Osteocyte (in vitro differentiated cells): ENCODE data around the gene C1orf74. TPM values are rescaled to one million over a fixed set of nuclear protein-coding genes. Genes with fewer than 3 reads are reported as not detected.
A peak's percentile ranks its signal among the peaks of the same experiment; 100 is the strongest.

Experiments
- DNase-seq: peaks from one replicate; pipeline ENCODE4 v3.0.0; 2021; ENCODE audit warnings: mixed read lengths; ENCODE audit not compliant: unreplicated experiment; ENCODE audit errors: extremely low spot score
- H3K27ac Mint-ChIP-seq: one replicate; pipeline ENCODE4 v1.8.0; 2021; ENCODE audit warnings: mild to moderate bottlenecking, mixed read lengths; ENCODE audit not compliant: unreplicated experiment
- H3K27me3 Mint-ChIP-seq: one replicate; pipeline ENCODE4 v1.8.0; 2021; ENCODE audit warnings: mixed read lengths; ENCODE audit not compliant: unreplicated experiment
- H3K36me3 Mint-ChIP-seq: one replicate; pipeline ENCODE4 v1.8.0; 2021; ENCODE audit warnings: mixed read lengths; ENCODE audit not compliant: unreplicated experiment
- H3K4me1 Mint-ChIP-seq: one replicate; pipeline ENCODE4 v1.8.0; 2021; ENCODE audit warnings: mixed read lengths; ENCODE audit not compliant: unreplicated experiment
- H3K4me3 Mint-ChIP-seq: one replicate; pipeline ENCODE4 v1.8.0; 2021; ENCODE audit warnings: mild to moderate bottlenecking, moderate library complexity, mixed read lengths; ENCODE audit not compliant: unreplicated experiment
- H3K9me3 Mint-ChIP-seq: one replicate; pipeline ENCODE4 v1.8.0; 2021; ENCODE audit warnings: mixed read lengths; ENCODE audit not compliant: unreplicated experiment
- long read RNA-seq: library from polyadenylated mRNA; unstranded; transcript quantifications from one replicate; pipeline ENCODE4 v2.0.0, GENCODE V29; 2021
- total RNA-seq: library from RNA; stranded (reverse); gene quantifications from 2 replicates; pipeline ENCODE4 v1.2.1, GENCODE V29; 2021
- TF ChIP-seq, protein P1 (sequence below): fragments of 200-600 bp; sonication (generic); IDR thresholded peaks from 2 replicates; pipeline ENCODE4 v1.5.0; 2021; ENCODE audit warnings: antibody characterized with exemption, mild to moderate bottlenecking, moderate library complexity

The C1orf74 gene
- 1.6 TPM in 2 replicates for total RNA-seq
- long read RNA-seq, full-length matches to known transcripts: 15 of 18 reads
- long read RNA-seq, partial matches to known transcripts: 0 of 18 reads
- long read RNA-seq, other reads (novel, unspliced or antisense): 3 of 18 reads

DNA sequence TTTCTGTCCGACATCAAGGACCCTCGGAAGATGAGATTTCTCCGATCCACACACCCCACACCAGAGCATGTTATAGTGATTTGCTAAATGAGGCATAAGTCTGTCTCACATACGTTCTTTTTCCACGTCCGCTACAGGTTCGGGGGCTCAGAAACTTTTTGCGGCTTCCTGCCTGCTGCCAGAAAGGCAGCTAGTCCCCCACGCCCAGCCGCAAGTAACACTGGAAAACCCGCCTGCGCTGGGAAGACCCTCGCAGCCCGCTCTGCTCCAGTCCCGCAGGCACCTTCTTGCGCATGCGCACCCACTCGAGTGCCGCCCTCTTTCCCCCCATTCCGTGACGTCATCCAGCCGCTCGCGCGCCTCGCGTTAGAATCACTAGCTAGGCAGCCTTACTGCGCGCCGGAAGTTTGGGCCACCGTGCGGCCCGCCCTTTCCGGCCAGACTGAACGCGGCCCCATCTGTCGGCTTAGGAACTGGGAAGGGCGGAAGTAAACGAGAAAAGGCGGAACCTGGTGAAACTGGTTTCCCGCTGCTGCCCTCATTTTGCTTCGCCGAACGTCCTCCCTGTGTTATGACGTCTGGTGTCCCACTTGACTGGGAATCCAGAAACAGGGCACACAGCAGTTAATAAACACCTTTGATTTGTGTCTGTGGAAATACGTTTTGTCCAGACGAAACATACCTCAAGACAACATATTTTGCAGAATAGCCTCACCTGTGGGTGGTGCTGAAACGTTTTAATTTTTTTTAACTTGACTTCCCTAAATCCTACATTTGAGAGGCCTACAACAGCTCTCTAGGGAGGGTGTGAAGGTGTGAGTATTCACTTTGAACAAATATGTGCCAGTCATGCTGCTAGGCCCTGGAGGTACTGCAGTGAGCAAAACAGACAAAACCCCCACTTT is at the start of gene C1orf74:
C1orf74 (minus strand) TSS at position 295 of the 905 bp plus-strand sequence. CDS start 925 bp downstream, outside the sequence.
- peak; percentile 100 for DNase-seq
- peaks cover 12% of the 10 kb centered on the region for H3K4me1 Mint-ChIP-seq
- peak within 1 kb of the TSS; percentile 92 for H3K27ac Mint-ChIP-seq
- H3K4me3 Mint-ChIP-seq: peak within 1 kb of the TSS; percentile 96
- no peaks in the 10 kb centered on the region for H3K9me3 Mint-ChIP-seq
- no peaks in the 10 kb centered on the region for H3K36me3 Mint-ChIP-seq
- TF ChIP-seq, protein P1, sequence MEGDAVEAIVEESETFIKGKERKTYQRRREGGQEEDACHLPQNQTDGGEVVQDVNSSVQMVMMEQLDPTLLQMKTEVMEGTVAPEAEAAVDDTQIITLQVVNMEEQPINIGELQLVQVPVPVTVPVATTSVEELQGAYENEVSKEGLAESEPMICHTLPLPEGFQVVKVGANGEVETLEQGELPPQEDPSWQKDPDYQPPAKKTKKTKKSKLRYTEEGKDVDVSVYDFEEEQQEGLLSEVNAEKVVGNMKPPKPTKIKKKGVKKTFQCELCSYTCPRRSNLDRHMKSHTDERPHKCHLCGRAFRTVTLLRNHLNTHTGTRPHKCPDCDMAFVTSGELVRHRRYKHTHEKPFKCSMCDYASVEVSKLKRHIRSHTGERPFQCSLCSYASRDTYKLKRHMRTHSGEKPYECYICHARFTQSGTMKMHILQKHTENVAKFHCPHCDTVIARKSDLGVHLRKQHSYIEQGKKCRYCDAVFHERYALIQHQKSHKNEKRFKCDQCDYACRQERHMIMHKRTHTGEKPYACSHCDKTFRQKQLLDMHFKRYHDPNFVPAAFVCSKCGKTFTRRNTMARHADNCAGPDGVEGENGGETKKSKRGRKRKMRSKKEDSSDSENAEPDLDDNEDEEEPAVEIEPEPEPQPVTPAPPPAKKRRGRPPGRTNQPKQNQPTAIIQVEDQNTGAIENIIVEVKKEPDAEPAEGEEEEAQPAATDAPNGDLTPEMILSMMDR: no peak
- peaks cover 24% of the 10 kb centered on the region for H3K27me3 Mint-ChIP-seq

DNA sequence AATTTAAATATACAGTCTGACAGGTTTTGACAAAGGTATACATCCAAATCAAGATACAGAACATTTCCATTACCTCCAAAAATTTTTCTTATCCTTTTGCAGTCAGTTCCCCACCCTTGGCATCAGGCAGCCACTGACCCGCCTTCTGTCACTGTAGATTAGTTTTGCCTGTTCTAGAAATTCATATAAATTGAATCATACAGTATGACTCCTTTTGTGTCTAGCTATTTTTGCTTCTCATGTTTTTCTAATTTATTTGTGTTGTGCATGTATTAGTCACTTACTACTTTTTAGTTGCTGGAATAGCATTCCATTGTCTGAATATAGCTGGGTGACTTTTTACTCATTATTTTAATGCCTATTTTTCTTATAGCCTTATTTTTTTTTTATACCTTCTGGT is 47.3 kb upstream of the C1orf74 start:
- H3K4me1 Mint-ChIP-seq: peaks cover 39% of the 10 kb centered on the region
- H3K36me3 Mint-ChIP-seq: peaks cover 45% of the 10 kb centered on the region
- H3K27ac Mint-ChIP-seq: no peak overlapping the region
- no peaks in the 10 kb centered on the region for H3K9me3 Mint-ChIP-seq
- TF ChIP-seq, protein P1: no peak
- no peak for DNase-seq
- no peaks in the 10 kb centered on the region for H3K27me3 Mint-ChIP-seq
- no peak overlapping the region for H3K4me3 Mint-ChIP-seq

DNA sequence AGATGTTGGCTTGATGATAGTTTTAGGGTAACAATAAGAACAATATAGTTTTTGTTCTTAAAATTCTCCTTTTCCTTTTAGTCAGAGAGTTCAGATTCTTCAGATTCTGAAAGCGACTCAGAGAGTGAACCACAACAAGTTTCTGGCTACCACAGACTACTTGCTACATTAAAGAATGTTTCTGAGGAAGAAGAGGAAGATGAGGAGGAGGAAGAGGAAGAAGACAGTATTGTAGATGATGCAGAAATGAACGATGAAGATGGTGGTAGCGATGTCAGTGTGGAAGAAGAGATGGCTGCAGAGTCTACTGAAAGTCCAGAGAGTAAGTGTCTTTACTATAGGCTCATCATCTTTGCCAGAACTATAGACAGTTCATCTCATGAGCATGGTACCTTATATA is 46.4 kb upstream of the C1orf74 start:
- no peak overlapping the region for H3K27ac Mint-ChIP-seq
- TF ChIP-seq, protein P1: no peak
- H3K36me3 Mint-ChIP-seq: peaks cover 36% of the 10 kb centered on the region
- H3K4me1 Mint-ChIP-seq: peaks cover 32% of the 10 kb centered on the region
- DNase-seq: no peak
- no peaks in the 10 kb centered on the region for H3K9me3 Mint-ChIP-seq
- no peaks in the 10 kb centered on the region for H3K27me3 Mint-ChIP-seq
- no peak overlapping the region for H3K4me3 Mint-ChIP-seq

DNA sequence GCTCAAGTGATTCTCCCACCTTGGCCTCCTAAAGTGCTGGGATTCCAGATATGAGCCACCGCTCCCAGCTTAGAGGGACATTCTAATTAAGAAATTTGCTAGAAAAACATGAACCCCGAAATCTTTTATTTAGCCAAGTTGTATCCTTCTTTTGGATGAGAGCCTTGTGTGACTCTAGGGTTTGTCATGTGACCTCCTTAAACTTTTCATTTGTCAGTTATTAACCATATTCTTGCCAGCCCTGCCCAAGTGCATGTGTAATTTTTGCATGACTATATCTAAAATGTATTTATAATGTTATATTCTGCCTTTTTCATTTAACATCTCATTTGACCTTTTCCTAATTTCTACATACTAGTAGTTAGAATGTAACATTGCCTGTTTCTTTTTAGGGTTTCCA is 45.4 kb upstream of the C1orf74 start:
- peaks cover 28% of the 10 kb centered on the region for H3K36me3 Mint-ChIP-seq
- peak overlapping the region; percentile 67 for H3K4me3 Mint-ChIP-seq
- no peaks in the 10 kb centered on the region for H3K9me3 Mint-ChIP-seq
- no peak overlapping the region for H3K27ac Mint-ChIP-seq
- H3K4me1 Mint-ChIP-seq: peaks cover 26% of the 10 kb centered on the region
- DNase-seq: no peak
- TF ChIP-seq, protein P1: no peak
- peaks cover 2% of the 10 kb centered on the region for H3K27me3 Mint-ChIP-seq
